IMR-90 (cell line): Measurements from ENCODE around the gene BMP10. TPM values are rescaled to one million over a fixed set of nuclear protein-coding genes. Genes with fewer than 3 reads are reported as not detected.

Experiments used
- ATAC-seq: fragments of 200-7000 bp; cut with Tn5 transposase; 2 replicates; pipeline ENCODE4 v1.9.1; 2020; ENCODE audit warnings: low read depth, mild to moderate bottlenecking, moderate library complexity
- BruUV-seq: library from RNA; stranded (reverse); fragments of 400-500 nt; replicated peaks from 2 replicates; lab custom pipeline; 2021; lab: Mats Ljungman, UMichigan
- CTCF ChIA-PET: fragments of 300-600 bp; formaldehyde crosslinking; extraction: SDS; loops from one replicate; lab custom pipeline; 2021; ENCODE audit warnings: antibody characterized with exemption; lab: Yijun Ruan, JAX
- POLR2A ChIA-PET: fragments of 300-600 bp; sonication (Branson Sonifier 250); formaldehyde crosslinking; loops from one replicate; lab custom pipeline; 2022; ENCODE audit warnings: antibody characterized with exemption; ENCODE audit not compliant: unreplicated experiment; lab: Charles Lee
- DNase-seq: peaks from one replicate; pipeline ENCODE4 v3.0.0; 2013
- H2AFZ ChIP-seq: replicated peaks from 2 replicates; pipeline ENCODE3; 2013; ENCODE audit warnings: low read length, mild to moderate bottlenecking; ENCODE audit not compliant: poor library complexity
- H2AK5ac ChIP-seq: 2 replicates; pipeline ENCODE4 v1.6.1; 2013; ENCODE audit warnings: low read depth, low read length, inconsistent platforms
- H2AK9ac ChIP-seq: replicated peaks from 2 replicates; pipeline ENCODE3; 2013; ENCODE audit warnings: mild to moderate bottlenecking, low read depth, low read length, moderate library complexity; ENCODE audit not compliant: poor library complexity
- H2BK120ac ChIP-seq: 2 replicates; pipeline ENCODE4 v1.6.1; 2013; ENCODE audit warnings: low read depth, low read length, inconsistent platforms
- H2BK15ac ChIP-seq: 3 replicates; pipeline ENCODE4 v1.6.1; 2013; ENCODE audit warnings: low read depth, low read length, inconsistent platforms
- H2BK20ac ChIP-seq: 2 replicates; pipeline ENCODE4 v1.6.1; 2013; ENCODE audit warnings: low read depth, mild to moderate bottlenecking, inconsistent platforms, low read length, moderate library complexity
- H2BK5ac ChIP-seq: 2 replicates; pipeline ENCODE4 v1.6.1; 2013; ENCODE audit warnings: mild to moderate bottlenecking, low read depth, low read length, inconsistent platforms; ENCODE audit not compliant: poor library complexity, severe bottlenecking
- H3K14ac ChIP-seq: replicated peaks from 2 replicates; pipeline ENCODE4 v1.6.1; 2013; ENCODE audit warnings: low read depth, low read length, inconsistent platforms
- H3K18ac ChIP-seq: 2 replicates; pipeline ENCODE4 v1.6.1; 2013; ENCODE audit warnings: low read depth, low read length, control low read depth
- H3K23ac ChIP-seq: 2 replicates; pipeline ENCODE4 v1.6.1; 2013; ENCODE audit warnings: low read depth, low read length, inconsistent platforms
- H3K27ac ChIP-seq: 2 replicates; pipeline ENCODE4 v1.5.1; 2013; ENCODE audit warnings: mild to moderate bottlenecking, control low read depth, low read length; ENCODE audit not compliant: insufficient read depth
- H3K27me3 ChIP-seq: 2 replicates; pipeline ENCODE4 v1.6.1; 2013; ENCODE audit warnings: low read length; ENCODE audit not compliant: control insufficient read depth, insufficient read depth
- H3K36me3 ChIP-seq: 2 replicates; pipeline ENCODE4 v1.6.1; 2013; ENCODE audit warnings: low read length, mixed read lengths; ENCODE audit not compliant: control insufficient read depth, insufficient read depth
- H3K4ac ChIP-seq: 2 replicates; pipeline ENCODE4 v1.6.1; 2013; ENCODE audit warnings: low read depth, low read length, inconsistent platforms
- H3K4me1 ChIP-seq: 2 replicates; pipeline ENCODE4 v1.6.1; 2013; ENCODE audit warnings: low read length, mixed read lengths; ENCODE audit not compliant: control insufficient read depth, insufficient read depth
- H3K4me2 ChIP-seq: 2 replicates; pipeline ENCODE4 v1.6.1; 2013; ENCODE audit warnings: low read depth, mild to moderate bottlenecking, control low read depth, low read length, moderate library complexity
- H3K4me3 ChIP-seq: 2 replicates; pipeline ENCODE4 v1.5.1; 2013; ENCODE audit warnings: low read depth, mild to moderate bottlenecking, control low read depth, low read length, moderate library complexity; ENCODE audit not compliant: insufficient read depth
- H3K56ac ChIP-seq: 2 replicates; pipeline ENCODE4 v1.6.1; 2013; ENCODE audit warnings: low read length, inconsistent platforms; ENCODE audit not compliant: insufficient read depth; ENCODE audit errors: extremely low read depth
- H3K79me1 ChIP-seq, 2 experiments: 2 replicates each; pipeline ENCODE4 v1.6.1; 2013; ENCODE audit warnings: low read length in 2 of 2, inconsistent platforms in 1 of 2, low read depth in 1 of 2
- H3K9ac ChIP-seq: 2 replicates; pipeline ENCODE4 v1.6.1; 2013; ENCODE audit warnings: low read depth, low read length, control low read depth
- H3K9me1 ChIP-seq: 2 replicates; pipeline ENCODE4 v1.6.1; 2013; ENCODE audit warnings: low read length, inconsistent platforms; ENCODE audit not compliant: insufficient read depth
- H3K9me3 ChIP-seq: 2 replicates; pipeline ENCODE4 v1.6.1; 2013; ENCODE audit warnings: low read length; ENCODE audit not compliant: control insufficient read depth, insufficient read depth
- H4K20me1 ChIP-seq: 2 replicates; pipeline ENCODE4 v1.6.1; 2013; ENCODE audit warnings: low read length, inconsistent platforms; ENCODE audit not compliant: insufficient read depth
- H4K5ac ChIP-seq: 2 replicates; pipeline ENCODE4 v1.6.1; 2013; ENCODE audit warnings: mild to moderate bottlenecking, low read depth, low read length, control low read depth
- H4K8ac ChIP-seq, 2 experiments: 2 replicates each; pipeline ENCODE4 v1.6.1; 2013; ENCODE audit warnings: low read depth in 2 of 2, low read length in 2 of 2, control low read depth in 1 of 2, inconsistent platforms in 1 of 2
- H4K91ac ChIP-seq: 2 replicates; pipeline ENCODE4 v1.6.1; 2013; ENCODE audit warnings: low read depth, low read length, inconsistent platforms; ENCODE audit not compliant: insufficient read depth
- BHLHE40 ChIP-seq: fragments of 150-350 bp; IDR thresholded peaks from 2 replicates; pipeline ENCODE4 v1.6.1; 2016; ENCODE audit warnings: mild to moderate bottlenecking, low read depth, low read length
- CEBPB ChIP-seq: IDR thresholded peaks from 2 replicates; pipeline ENCODE4 v1.6.1; 2012; ENCODE audit warnings: low read depth, low read length, improper control_type of control experiment
- CHD1 ChIP-seq: IDR thresholded peaks from 2 replicates; pipeline ENCODE4 v1.6.1; 2012; ENCODE audit warnings: low read depth, low read length, improper control_type of control experiment
- CTCF ChIP-seq: conservative IDR thresholded peaks from 2 replicates; pipeline ENCODE4 v1.5.1; 2012; ENCODE audit warnings: mild to moderate bottlenecking, low read depth, low read length, improper control_type of control experiment
- ELK1 ChIP-seq: fragments of 150-350 bp; IDR thresholded peaks from 2 replicates; pipeline ENCODE4 v1.6.1; 2016; ENCODE audit warnings: low read depth, mild to moderate bottlenecking, low read length, moderate library complexity, borderline replicate concordance
- FOS ChIP-seq: fragments of 150-350 bp; IDR thresholded peaks from 2 replicates; pipeline ENCODE4 v1.6.1; 2016; ENCODE audit warnings: low read depth, low read length
- MAFK ChIP-seq: IDR thresholded peaks from 2 replicates; pipeline ENCODE4 v1.6.1; 2012; ENCODE audit warnings: low read depth, low read length, improper control_type of control experiment
- MAZ ChIP-seq: IDR thresholded peaks from 2 replicates; pipeline ENCODE4 v1.6.1; 2012; ENCODE audit warnings: low read depth, mild to moderate bottlenecking, low read length, improper control_type of control experiment, moderate library complexity, borderline replicate concordance
- MXI1 ChIP-seq: IDR thresholded peaks from 2 replicates; pipeline ENCODE4 v1.6.1; 2012; ENCODE audit warnings: low read depth, mild to moderate bottlenecking, low read length, moderate library complexity, borderline replicate concordance
- NFE2L2 ChIP-seq: fragments of 150-350 bp; IDR thresholded peaks from 2 replicates; pipeline ENCODE4 v1.6.1; 2016; ENCODE audit warnings: low read depth, mild to moderate bottlenecking, low read length
- POLR2A ChIP-seq: IDR thresholded peaks from 2 replicates; pipeline ENCODE4 v1.6.1; 2012; ENCODE audit warnings: mild to moderate bottlenecking, low read depth, low read length
- RAD21 ChIP-seq: IDR thresholded peaks from 2 replicates; pipeline ENCODE4 v1.6.1; 2012; ENCODE audit warnings: low read length, improper control_type of control experiment
- RCOR1 ChIP-seq: IDR thresholded peaks from 2 replicates; pipeline ENCODE4 v1.6.1; 2012; ENCODE audit warnings: mild to moderate bottlenecking, low read length, improper control_type of control experiment; ENCODE audit not compliant: insufficient replicate concordance
- RFX5 ChIP-seq: IDR thresholded peaks from 2 replicates; pipeline ENCODE4 v1.8.0; 2012; ENCODE audit warnings: low read depth, mild to moderate bottlenecking, low read length, moderate library complexity
- SMC3 ChIP-seq: fragments of 150-350 bp; IDR thresholded peaks from 2 replicates; pipeline ENCODE4 v1.6.1; 2016; ENCODE audit warnings: low read depth, mild to moderate bottlenecking, antibody characterized with exemption, low read length, moderate library complexity
- USF2 ChIP-seq: fragments of 150-350 bp; IDR thresholded peaks from 2 replicates; pipeline ENCODE4 v1.6.1; 2017; ENCODE audit warnings: mild to moderate bottlenecking, antibody characterized with exemption, low read length, low read depth
- WGBS, 2 experiments: methylation state at CpG; one replicate each; pipeline versions ENCODE4 v1.1.5 to v1.1.7; 2013; ENCODE audit warnings: missing lambda C conversion rate in 2 of 2; ENCODE audit not compliant: insufficient read length in 1 of 2; ENCODE audit errors: extremely low coverage in 2 of 2; 5-methylcytosine and 5-hydroxymethylcytosine counted together
- dilution Hi-C: fragments of 300-500 bp; cut with HindIII; formaldehyde crosslinking; loops from one replicate; pipeline ENCODE4 v1.14.3; 2018; ENCODE audit warnings: low sequenced_read_pairs; ENCODE audit not compliant: unreplicated experiment
- in situ Hi-C: fragments of 300-500 bp; cut with MboI; formaldehyde crosslinking; loops from 3 replicates; pipeline ENCODE4 v1.14.3; 2019; ENCODE audit warnings: low sequenced_read_pairs, inconsistent platforms, mixed read lengths
- intact Hi-C: fragments of 100-400 bp; cut with micrococcal nuclease; formaldehyde crosslinking; loops from 2 replicates; pipeline ENCODE4 v1.10.0; 2022
- polyA plus RNA-seq, 3 experiments: library from polyadenylated mRNA; depleted of rRNA; stranded (reverse); fragments of >200 nt; gene quantifications; 2 replicates each; pipeline ENCODE4 v1.2.3, GENCODE V29; 2012; ENCODE audit warnings: low replicate concordance in 1 of 3
- total RNA-seq: library from RNA; depleted of rRNA; stranded (reverse); fragments of >200 nt; gene quantifications from 2 replicates; pipeline ENCODE4 v1.2.3, GENCODE V29; 2012

BMP10 gene
- total and polyA plus RNA-seq, 2 of the 4 experiments (the other 2 are of a cell fraction): not detected

GRCh38 chr2:68911246-68911645 lies 40.0 kb upstream of the BMP10 start:
- H3K14ac ChIP-seq: no peak overlapping the region
- no peak overlapping the region for H4K91ac ChIP-seq
- H2BK5ac ChIP-seq: no peak overlapping the region
- no peaks in the 10 kb centered on the region for H3K27me3 ChIP-seq
- H3K9me1 ChIP-seq: peaks cover 6% of the 10 kb centered on the region; the same call in 1 of the 2 replicates
- H2BK15ac ChIP-seq: no peak overlapping the region
- H2AFZ ChIP-seq: peak overlapping the region; percentile 58
- no peak overlapping the region for H3K18ac ChIP-seq
- no peak for DNase-seq
- no peak overlapping the region for H3K27ac ChIP-seq
- H4K5ac ChIP-seq: no peak overlapping the region
- TF ChIP-seq RFX5 (no peak), USF2 (no peak), CTCF (no peak), NFE2L2 (no peak), POLR2A (no peak), RAD21 (no peak), ELK1 (no peak), CHD1 (no peak), SMC3 (no peak), RCOR1 (no peak), MAZ (no peak), MAFK (no peak), MXI1 (no peak), CEBPB (no peak), BHLHE40 (no peak), FOS (no peak)
- H3K4ac ChIP-seq: peak overlapping the region; percentile 37; the same call in 1 of the 2 replicates
- no peak overlapping the region for H3K23ac ChIP-seq
- in situ Hi-C loops: loop anchor here (5.0 kb wide), 1 partner anchor 164 kb away; no protein-coding TSS in a partner anchor
- dilution Hi-C loops: no loop called here
- H2AK5ac ChIP-seq: peak overlapping the region; percentile 20; the same call in 1 of the 2 replicates
- no TSS peak for BruUV-seq
- no peak for ATAC-seq
- no peak overlapping the region for H3K4me2 ChIP-seq
- H4K8ac ChIP-seq: no peak overlapping the region
- no CpG with 5 or more reads among the region's 4 CpGs for WGBS, 2 experiments
- H3K4me3 ChIP-seq: no peak overlapping the region
- H3K56ac ChIP-seq: no peak overlapping the region
- H3K9ac ChIP-seq: no peak overlapping the region
- intact Hi-C loops: loop anchor here (2.0 kb wide), 1 partner anchor 202 kb away; no protein-coding TSS in a partner anchor
- POLR2A ChIA-PET: no interaction called here
- H3K79me1 ChIP-seq: no peaks in the 10 kb centered on the region
- H3K9me3 ChIP-seq: no peaks in the 10 kb centered on the region
- peak overlapping the region; percentile 57 for H2AK9ac ChIP-seq
- H2BK20ac ChIP-seq: no peak overlapping the region
- H3K36me3 ChIP-seq: no peaks in the 10 kb centered on the region
- no peak overlapping the region for H2BK120ac ChIP-seq
- CTCF ChIA-PET: interaction anchor here (1.4 kb wide), 1 partner anchor 145 kb away, joined by 3 read pairs; no protein-coding TSS in a partner anchor
- H3K4me1 ChIP-seq: peaks cover 10% of the 10 kb centered on the region
- no peaks in the 10 kb centered on the region for H4K20me1 ChIP-seq
